Myocyte (in vitro differentiated cells): ENCODE results near the gene CLEC16A. TPM values are rescaled to one million over a fixed set of nuclear protein-coding genes. Genes with fewer than 3 reads are reported as not detected.

Experiments used
- DNase-seq: peaks from one replicate; pipeline ENCODE4 v3.0.0-alpha.2; 2012; ENCODE audit warnings: low read depth
- total RNA-seq: library from RNA; depleted of rRNA; stranded (reverse); fragments of >200 nt; gene quantifications from 2 replicates; pipeline ENCODE4 v1.2.3, GENCODE V29; 2014

Gene CLEC16A
- total RNA-seq, 1 donor from 2014 or later, result 20.7 TPM

DNA sequence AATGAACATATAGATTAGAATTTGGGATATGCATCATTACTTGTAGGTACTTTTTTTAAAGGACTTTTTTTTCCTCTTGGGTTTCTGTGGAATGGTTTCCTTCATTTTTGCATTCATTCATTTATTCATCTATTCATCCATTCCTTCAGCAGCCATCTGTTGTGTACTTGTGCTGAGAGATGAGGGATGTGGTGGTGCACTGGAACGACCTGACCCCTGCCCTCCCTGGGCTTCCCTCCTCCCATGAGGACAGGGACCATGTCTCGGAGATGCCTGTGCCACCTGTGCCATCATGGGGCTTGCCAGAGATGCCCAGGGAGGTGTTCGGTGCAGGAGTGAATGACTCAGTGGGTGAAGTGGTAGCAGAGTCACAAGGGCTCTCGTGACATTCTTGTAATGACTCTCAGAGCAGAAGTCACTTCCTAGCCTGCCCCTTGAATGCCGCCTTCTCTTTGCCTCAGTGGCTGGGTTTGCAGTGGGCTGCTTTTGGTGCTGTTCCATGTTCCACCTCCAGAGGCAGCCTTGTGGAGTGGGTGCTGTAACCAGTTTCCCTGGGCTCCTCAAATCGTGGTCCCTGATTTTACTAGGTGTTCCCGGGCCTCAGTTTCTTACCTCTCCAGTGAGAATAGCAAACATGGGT is 43.9 kb downstream of the CLEC16A start:
- DNase-seq, result no peak

DNA sequence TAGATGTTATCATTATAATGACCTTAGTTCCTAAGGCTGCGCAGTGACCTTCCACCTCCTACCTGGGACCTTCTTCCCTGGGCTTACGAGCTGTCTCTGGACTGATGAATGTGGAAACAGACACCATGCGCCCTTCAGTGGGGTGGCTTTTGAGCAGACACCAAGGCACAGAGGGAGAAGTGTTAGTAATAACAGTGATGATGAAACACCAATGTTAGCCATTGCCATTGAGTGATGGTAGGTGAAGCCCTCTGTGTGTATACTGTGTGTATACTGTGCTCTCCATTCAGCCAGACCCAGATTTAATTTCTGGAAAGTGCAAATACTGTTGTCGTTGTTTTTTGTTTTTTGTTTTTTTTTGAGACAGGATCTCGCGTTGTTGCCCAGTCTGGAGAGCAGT is 44.5 kb downstream of the CLEC16A start:
- no peak for DNase-seq

DNA sequence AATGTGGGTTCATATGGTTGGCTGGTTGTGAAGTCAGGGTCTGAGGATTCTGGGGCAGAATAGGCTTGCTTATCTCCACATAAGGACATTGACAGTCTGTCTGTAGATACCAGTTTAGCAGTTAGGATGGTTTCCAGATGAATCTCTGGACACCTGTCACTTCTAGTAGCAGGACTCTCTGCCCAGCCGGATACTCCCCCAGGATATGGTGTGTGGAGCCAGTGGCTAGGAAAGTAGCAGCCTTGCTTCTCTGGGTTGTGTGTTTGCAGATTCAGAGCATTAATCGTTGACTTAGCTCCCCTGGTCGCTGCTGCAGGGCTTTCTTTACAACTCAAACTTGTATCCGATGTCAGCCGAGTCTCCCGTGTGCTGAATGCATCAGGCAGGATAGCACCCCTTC is 45.2 kb downstream of the CLEC16A start:
- DNase-seq, result peak; percentile 61

DNA sequence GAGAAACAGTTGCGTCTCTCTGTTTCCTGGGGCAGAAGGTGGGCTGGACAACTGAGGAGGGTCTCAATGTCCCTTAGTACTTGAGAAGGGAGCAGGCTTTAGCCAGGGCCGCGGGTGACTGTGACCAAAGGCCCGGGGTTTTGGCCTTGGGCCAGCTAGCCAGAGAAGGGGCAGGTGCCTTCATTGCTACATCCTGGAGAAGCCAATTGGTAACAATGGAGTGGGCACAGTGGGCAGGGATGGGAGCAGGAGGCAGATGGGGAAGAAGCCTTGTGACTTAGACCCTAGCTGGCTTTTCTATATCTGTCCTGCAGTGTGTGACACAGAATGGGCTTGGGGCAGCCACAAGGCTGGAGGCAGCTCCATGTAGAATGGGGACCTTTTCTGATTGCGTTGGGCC is 46.0 kb downstream of the CLEC16A start:
- peak; percentile 72 for DNase-seq

DNA sequence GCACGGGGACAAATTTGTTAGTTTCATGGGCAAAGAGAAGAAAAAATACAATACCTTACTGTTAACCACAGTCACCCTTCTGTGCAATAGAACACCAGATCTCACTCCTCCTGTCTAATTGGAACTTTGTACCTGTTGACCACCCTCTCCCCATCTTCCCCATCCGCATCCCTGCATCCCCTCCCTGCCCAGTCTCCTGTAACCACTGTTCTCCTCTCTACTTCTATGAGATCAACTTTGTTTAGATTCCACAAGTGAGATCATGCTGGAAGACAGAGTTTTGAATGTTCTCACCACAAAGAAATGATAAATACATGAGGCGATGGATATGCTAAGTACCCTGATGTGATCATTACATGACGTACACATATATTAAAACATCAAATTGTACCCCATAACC is 47.7 kb downstream of the CLEC16A start:
- DNase-seq, result no peak

DNA sequence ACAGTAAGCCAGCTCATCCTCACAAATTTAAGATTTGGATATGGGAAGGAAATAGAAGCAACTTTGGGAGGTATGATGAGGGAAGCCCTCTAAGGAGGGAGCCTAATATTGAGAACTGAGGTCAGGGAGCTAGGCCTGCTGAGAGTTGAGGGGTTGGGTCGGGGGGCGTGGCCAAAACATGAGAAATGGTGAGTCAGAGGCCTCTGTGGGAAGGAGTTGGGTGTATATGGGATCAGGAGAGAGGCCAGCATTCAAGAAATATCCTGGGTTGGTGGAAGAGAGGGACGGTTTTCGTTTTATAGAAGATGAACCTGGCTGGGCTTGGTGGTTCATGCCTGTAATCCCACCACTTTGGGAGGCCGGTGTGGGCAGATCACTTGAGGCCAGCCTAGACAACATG is 48.4 kb downstream of the CLEC16A start:
- peak; percentile 85 for DNase-seq

DNA sequence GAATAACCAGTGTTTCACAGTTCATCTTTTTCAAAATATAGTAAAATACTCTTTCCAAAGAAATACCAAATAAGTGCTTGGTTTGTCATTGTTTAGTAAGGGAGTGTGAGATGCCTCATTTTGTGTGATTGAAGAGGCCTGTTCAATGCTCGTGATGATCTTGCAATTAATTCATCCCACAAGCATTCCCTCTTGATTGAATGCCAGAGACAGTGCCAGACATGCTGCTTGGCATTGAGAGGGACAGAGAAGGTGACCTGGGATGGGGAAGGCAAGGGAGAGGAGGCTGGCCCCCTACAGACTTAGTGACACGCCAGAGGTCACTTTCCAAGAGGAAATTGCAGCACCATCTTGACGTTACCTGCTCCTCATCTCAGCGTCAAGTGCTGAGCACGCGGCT is 49.3 kb downstream of the CLEC16A start:
- DNase-seq, result no peak

DNA sequence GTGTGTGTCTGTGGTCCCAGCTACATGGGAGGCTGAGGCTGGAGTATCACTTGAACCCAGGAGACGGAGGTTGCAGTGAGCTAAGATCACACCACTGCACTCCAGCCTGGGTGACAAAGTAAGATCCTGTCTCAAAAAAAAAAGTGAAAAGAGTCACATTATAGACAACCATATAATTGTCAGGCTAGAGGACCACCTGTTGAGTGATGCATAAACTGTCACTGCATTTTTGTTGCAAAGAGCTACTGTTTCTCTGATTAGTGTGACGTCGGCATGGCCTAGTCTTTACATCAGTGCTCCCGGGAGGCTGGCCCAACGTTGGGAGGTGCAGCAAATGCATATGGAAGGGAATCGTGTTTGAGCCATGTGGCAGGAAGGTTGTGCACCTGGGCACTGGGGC is 50.2 kb downstream of the CLEC16A start:
- DNase-seq, result no peak

DNA sequence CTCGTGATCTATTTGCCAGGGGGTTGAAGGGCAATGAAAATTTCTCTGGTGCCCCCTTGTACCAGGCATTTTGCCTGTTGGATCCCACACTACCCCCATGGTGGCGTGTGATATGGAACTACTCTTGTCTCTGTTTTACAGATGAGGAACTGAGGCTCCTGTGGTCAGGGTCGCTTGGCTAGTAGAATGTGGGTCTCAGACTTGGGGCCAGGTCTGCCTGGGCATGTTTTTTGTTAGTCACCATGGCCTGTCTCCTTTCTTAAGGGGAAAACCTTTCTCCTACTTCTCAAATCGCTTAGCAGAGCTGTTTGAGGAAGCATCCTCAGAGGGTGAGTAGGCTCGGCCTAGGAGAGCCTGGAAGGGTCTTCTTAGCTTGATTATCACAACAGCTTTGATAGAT is 51.2 kb downstream of the CLEC16A start:
- DNase-seq, result no peak

DNA sequence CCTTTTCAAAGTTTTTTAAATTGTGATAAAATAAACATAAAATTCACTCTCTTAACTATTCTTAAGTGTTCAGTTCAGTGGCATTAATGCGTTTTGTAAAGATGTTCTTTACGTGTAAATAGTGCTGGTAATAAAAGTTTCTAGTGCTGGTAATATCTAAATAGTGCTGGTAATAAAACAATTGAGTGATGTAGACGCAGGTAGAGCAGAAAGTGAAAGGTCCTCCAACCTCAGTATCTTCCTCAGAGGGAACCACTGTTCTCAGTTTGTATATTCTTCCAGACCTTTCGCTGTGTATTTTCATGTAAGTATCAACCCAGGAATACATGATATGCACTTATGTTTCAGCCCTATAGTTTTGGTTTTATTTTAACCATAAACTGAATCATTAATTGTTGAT is 53.1 kb downstream of the CLEC16A start:
- DNase-seq, result no peak

DNA sequence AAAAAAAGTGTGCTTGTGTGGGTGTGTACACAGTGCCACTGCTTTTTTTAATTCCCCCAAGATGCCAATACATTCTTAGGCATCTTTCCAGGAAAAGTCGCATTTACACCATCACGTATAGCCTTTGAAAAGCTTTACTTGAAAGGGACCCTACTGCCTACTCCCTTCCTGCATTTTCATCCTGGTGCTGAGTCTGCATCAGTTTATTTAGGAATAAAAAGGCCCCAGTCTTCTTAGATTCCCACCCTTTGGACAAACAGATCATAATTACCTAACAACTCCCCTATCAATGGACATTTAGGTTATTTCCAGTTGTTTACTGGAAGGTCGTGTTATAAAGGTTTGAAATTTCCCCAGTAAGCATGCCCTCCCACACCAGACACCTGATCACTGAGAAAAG is 54.9 kb downstream of the CLEC16A start:
- no peak for DNase-seq

DNA sequence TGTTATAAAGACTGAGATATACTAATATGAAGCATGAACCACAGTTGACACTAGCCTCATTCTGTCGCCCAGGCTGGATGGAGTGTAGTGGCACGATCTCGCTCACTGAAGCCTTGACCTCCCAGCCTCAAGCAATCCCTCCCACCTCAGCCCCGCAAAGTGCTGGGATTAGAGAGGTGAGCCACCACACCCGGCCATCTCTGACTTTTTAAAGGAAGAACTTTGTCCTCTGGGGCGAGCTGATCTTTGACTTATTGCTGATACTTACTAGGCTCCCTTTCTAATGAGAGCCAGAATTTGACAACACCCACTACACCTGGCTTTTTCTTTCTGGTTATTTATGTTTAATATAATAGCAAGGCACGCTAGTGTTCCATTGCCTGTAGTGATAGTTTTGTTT is 57.2 kb downstream of the CLEC16A start:
- no peak for DNase-seq

DNA sequence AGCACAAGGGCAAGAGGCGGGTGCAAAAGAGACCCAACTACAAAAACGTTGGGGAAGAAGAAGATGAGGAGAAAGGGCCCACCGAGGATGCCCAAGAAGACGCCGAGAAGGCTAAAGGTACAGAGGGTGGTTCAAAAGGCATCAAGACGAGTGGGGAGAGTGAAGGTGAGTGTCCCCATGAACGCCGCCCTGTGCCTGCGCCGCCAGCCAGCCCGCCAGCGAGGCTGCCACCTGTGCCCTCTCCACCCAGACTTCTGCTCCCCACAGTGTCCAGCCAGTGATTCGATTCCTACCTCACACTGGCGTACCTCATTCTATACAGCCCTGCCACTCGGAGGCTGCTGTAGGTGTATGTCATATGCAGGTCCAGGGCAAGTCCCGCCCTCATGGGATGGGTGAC is 58.8 kb downstream of the CLEC16A start:
- no peak for DNase-seq

DNA sequence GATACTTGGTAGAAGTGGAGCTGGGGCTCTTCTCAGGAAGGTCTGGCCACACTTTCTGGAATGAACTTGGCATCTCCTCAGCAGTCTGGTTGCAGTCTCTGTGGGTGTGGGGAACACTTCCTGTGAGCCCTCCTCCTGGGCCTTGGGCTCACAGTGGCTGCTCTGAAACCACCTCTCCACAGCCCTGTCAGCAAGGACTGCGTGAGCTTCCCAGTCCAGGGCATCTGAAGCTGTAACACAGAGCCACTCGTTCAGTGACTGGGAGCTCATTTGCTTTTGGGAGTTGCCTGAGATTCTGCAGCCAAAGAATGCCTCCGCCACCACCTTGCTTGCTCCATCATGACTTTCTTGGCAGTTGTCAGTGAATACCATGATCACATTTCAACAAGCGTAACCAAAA is 60.0 kb downstream of the CLEC16A start:
- peak; percentile 49 for DNase-seq

DNA sequence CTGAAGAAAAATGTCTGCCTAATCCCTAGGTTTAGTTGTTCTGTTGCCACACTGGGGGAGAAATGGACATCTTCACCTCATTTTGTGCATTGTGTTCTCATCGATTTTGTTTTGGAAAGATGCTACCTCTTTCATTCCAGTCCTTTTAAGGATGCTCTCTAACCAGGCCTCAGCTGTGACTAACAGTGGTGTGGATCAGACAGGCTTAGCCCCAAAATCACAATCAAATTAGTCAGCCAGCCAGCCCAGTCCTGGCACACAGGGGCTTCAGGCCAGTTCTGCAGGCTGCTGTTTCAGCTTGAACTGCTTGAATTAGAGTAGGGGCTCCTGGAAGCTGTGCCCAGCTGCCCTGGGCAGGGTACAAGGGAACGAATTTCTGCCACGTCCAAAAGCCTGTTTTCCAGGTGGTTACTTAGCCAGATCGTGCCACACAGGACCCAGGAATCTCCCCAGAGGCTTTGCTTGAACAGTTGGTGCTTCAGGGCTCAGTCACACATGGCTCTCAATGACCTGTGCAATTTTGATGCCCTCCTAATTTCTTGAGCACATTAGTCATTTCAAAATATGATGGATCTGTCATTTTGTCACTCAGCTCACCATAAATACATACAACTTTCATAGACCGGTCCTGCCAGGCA is 60.7 kb downstream of the CLEC16A start:
- peak; percentile 70 for DNase-seq

DNA sequence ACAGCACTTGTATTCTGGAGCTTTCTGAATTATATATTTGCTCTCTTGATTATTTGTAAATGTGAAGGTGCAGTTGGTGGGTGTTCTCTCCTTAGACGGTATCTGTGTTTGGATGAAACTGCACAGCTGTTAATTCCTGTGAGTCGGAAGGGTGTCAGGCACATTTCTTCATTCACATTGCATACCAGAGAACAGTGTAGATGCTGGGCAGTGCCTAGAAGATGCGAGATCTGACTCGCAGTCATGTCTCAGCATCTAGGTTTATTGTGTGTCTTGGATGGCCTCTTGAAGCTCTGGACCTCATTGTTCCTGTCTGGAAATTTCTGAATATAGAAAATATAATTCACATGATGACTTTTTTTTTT is 61.2 kb downstream of the CLEC16A start:
- DNase-seq, result peak; percentile 59

DNA sequence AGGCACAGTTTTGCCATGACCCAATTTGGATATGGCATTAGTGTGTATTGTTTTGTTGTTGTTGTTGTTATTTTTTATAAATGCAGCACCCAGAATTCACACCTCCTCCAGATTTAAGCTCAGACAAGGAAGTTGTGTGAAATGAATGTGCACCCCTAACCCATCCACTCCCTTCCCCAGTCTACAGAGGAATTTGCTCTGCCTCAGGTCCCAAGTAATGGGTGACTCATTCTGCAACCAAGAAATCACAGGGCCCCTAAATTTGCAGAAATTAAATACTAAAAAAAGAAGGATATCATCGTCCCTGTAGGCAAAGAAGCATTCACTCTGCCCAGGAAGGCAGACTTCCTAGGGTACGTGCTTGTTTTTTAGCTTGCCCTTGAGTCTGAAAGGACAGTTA is 62.3 kb downstream of the CLEC16A start:
- DNase-seq, result no peak

DNA sequence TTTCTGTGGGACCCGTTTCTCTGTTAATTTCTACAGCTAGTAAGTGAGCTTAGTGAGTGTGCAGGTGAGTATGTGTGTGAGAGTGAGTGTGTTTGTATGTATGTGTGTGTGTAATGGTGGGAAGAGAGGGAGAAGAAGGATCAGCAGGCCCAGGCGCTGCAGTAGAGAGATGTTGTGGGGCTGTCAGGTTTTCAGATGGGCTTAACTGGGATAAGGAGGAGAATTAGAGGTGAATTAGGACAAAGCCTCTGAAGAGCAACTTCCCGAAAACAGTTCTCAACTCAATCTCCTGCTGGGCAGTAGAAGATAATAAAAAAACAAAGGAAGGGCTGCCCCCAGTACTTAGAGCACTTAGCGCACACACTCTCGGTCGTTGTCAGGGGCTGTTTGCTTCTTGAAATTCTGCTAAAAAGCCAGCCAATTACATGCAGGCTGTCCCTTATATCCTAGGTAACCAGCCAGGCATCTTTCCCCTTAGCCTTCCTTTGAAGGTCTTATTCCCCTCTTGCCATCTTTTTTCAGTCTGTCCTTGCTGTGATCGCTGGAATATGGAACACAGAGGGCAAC is 63.4 kb downstream of the CLEC16A start:
- no peak for DNase-seq

DNA sequence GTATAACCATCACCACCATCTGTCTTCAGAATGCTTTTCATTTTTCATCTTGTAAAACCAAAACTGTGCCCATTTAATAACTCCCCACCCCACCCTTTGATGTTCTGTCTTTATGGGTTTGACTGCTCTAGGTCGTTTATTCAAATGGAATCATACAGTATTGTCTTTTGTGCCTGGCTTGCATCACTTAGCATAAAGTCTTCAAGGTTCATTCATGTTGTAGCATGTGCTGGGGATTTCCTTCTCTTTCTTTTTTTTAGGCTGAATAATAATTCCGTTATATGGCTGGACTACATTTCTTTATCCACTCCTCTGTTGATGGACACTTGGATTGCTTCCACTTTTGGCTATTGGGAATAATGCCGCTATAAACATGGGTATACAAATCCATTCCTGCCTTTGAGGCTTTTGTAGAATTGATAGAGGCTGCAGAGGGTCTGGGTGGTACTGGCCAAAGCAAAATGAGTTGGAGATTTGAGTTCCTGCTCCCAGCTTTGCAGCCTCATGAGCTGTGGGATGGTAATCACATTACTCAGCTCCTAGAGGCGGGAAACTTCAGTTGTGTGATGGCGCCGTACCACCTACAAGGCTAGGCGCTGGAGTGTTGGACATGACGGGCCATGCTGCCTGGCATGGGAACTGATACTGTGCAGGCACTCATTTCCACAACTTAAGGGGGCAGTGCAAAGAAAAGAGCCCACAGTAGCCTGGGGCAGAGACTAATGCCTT is 64.8 kb downstream of the CLEC16A start:
- no peak for DNase-seq

DNA sequence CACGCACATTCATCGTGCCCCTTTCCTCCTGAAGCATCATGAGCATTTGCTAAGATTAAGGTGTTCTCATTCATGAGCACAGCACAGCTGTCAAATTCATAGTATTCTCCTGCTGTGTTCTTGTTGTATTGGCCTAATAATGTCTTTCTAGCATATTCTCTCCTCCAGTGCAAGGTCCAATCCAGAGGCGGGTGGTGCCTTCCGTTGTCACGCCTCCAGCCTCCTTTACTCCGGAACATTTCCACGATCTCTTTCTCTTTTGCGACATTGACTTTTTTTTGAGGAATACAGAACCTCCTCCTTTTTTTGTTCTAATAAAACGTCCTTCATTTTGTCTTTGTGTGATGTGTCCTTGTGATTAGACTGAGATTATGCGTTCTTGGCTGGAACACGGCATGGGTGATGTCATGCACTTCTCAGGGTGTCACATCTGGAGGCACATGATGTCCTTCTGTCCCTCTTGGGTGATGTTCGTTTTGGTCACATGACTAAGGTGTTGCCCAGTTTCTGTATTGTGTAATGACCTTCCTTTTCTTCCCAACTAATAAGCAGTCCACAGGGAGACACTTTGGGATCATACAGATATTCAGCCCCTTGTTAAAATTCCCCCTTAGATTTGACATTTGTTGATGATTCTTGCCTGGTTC is 66.3 kb downstream of the CLEC16A start:
- no peak for DNase-seq

DNA sequence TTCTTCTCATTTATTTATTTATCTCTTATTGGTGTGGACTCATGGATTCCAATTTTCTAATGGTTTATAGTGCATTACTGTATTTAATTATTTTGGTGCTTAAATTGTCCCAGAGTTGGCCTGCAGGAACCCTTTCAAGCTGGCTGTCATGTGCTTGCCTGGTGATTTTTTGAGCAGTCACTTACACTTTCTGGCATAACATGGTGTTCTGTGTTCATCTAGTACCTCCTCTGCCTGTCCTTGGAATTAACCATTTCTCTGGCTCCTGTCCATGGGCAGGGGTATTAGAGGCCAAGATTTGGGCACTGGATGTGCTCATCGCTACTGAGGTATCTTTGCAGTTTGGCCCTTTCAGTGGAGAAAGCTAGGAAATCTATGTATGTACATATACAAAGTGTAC is 67.0 kb downstream of the CLEC16A start:
- no peak for DNase-seq

DNA sequence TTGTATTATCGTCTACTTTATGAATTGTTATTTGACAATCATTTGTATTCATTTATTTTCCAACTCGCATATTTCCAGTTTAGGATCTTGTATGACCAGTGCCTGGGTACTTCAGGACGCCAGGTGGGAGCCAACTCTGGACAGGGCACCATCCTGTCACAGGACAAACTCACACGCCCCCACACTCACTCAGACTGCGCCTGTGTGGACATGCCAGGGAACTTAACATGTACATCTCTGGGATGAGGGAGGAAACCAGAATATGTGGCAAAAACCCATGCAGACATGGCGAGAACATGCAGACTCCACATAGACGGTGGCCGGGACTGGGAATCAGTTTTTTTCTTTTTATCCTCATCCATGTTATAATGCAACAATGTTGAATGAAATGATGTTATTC is 68.5 kb downstream of the CLEC16A start:
- DNase-seq, result no peak
